ENCODE measurements around the gene SYCE3.

GRCh38 chr22:50535113-50535512 lies 27.6 kb downstream of the SYCE3 start:
- TF ChIP-seq POLR2A (IDR thresholded peaks at IDR 0.05; ENCODE audit: low read length): no peak
- no peak for TF ChIP-seq GATA1 (IDR thresholded peaks at IDR 0.05; ENCODE audit: low read depth, low read length)

Data from erythroblast (primary cell).